ENCODE measurements around the gene FOXA2. TPM values are rescaled to one million over a fixed set of nuclear protein-coding genes. Genes with fewer than 3 reads are reported as not detected.

FOXA2 gene
- total and polyA plus RNA-seq, 2 donors (not counting 1 experiment from before 2014, with no cell fraction given): not detected

DNA sequence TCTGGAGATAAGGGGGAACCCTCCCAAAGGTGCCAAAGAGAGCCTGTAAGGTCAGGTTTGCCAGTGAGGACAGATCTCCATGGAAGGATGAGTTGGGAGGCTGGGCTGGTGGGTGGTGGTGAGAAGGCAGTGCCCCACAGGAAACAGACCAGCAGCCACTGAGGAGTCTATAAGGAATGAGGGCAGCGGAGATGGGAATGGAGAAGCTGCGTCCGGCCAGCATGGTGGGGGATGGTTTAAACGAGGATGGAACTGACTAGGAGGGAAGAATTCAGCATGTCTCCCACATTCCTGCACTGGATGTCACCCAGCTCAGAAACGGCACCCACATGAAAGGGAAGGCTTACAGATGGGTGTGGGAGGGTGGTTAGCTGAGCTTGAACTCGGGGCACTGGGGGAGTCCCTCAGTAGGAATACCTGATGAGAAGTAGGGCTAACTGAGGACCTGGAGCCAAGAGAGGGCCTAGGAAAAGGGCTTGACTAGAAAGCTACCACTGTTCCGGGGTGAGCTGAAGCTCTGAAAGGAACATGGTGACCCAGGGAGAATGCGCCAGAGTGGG is 53.2 kb downstream of the FOXA2 start:
- H3K79me2 ChIP-seq (ENCODE audit: control insufficient read depth, insufficient read depth, low read length): no peaks in the 10 kb centered on the region
- no peak overlapping the region for H3K4me3 ChIP-seq (replicated peaks in 1 of 4; ENCODE audit: control extremely low read depth in 1 of 4, insufficient read depth in 1 of 4, low read depth in 3 of 4, low read length in 4 of 4)
- no peaks in the 10 kb centered on the region for H3K36me3 ChIP-seq (ENCODE audit: control insufficient read depth, insufficient read depth, low read length)
- no peak overlapping the region for H3K4me2 ChIP-seq (ENCODE audit: extremely low read depth, insufficient read depth, low read length)
- no peaks in the 10 kb centered on the region for H3K27me3 ChIP-seq (ENCODE audit: control insufficient read depth, insufficient read depth, low read length)
- H3K27ac ChIP-seq (ENCODE audit: insufficient read depth, low read length): no peak overlapping the region
- H2AFZ ChIP-seq (ENCODE audit: low read length): no peak overlapping the region
- no peak for DNase-seq (ENCODE audit: low read depth in 2 of 2)
- no peak overlapping the region for H3K9ac ChIP-seq (ENCODE audit: insufficient read depth, low read length)
- H3K4me1 ChIP-seq (ENCODE audit: control insufficient read depth, extremely low read depth, insufficient read depth, low read length): no peaks in the 10 kb centered on the region
- TF ChIP-seq EZH2 (IDR thresholded peaks at IDR 0.05; ENCODE audit: low read length, missing control alignments): no peak
- H3K9me3 ChIP-seq (ENCODE audit: control insufficient read depth, insufficient read depth, low read depth, low read length): no peaks in the 10 kb centered on the region
- H4K20me1 ChIP-seq (ENCODE audit: control insufficient read depth, extremely low read depth, insufficient read depth, low read length): no peaks in the 10 kb centered on the region

Measured in fibroblast of lung (primary cell).